ENCODE data around the gene SHISA5. TPM values are rescaled to one million over a fixed set of nuclear protein-coding genes. Genes with fewer than 3 reads are reported as not detected.
"Not testable (repeated sequence)": the region's sequence is repeated elsewhere in the genome, so short reads cannot be mapped to it uniquely, and the experiment has no call there.

The SHISA5 gene
- total RNA-seq, 1 donor from 2014 or later: 333 TPM

GRCh38 chr3:48465237-48465530 lies 38.8 kb downstream of the SHISA5 start:
- DNase-seq (ENCODE audit: low read depth) (no peak), FAIRE-seq (no peak)
- Histone ChIP-seq H3K27me3 (ENCODE audit: insufficient read depth, low read length) (no peaks in the 10 kb centered on the region), H3K4me3 (ENCODE audit: insufficient read depth, low read depth, low read length) (no peak overlapping the region), H3K9me3 (ENCODE audit: insufficient read depth, low read depth, low read length) (no peaks in the 10 kb centered on the region), H3K27ac (ENCODE audit: low read depth, low read length) (peak overlapping the region; percentile 100), H3K9ac (ENCODE audit: low read length) (peak overlapping the region; percentile 97), H3K4me1 (ENCODE audit: insufficient read depth, low read length) (peaks cover 26% of the 10 kb centered on the region), H4K20me1 (ENCODE audit: insufficient read depth, low read length) (peaks cover 14% of the 10 kb centered on the region), H3K79me2 (ENCODE audit: insufficient read depth, low read length) (peaks cover 41% of the 10 kb centered on the region), H3K4me2 (ENCODE audit: low read length) (peak overlapping the region; percentile 87), H3K36me3 (ENCODE audit: insufficient read depth, low read length) (peaks cover 21% of the 10 kb centered on the region), H2AFZ (ENCODE audit: low read depth, low read length) (no peak overlapping the region)
- no peaks in the 10 kb centered on the region for H3K27me3 Mint-ChIP-seq (ENCODE audit: low read depth, unreplicated experiment)
- no peak overlapping the region for H3K4me3 Mint-ChIP-seq (ENCODE audit: unreplicated experiment)
- H3K9me3 Mint-ChIP-seq (ENCODE audit: unreplicated experiment): no peaks in the 10 kb centered on the region
- H3K27ac Mint-ChIP-seq (ENCODE audit: unreplicated experiment): peak overlapping the region; percentile 94
- H3K4me1 Mint-ChIP-seq (ENCODE audit: low read depth, unreplicated experiment): peaks cover 14% of the 10 kb centered on the region
- H3K36me3 Mint-ChIP-seq (ENCODE audit: low read depth, unreplicated experiment): peaks cover 22% of the 10 kb centered on the region
- TF ChIP-seq EZH2 (IDR thresholded peaks at IDR 0.05; ENCODE audit: insufficient read depth, low read length): no peak
- TF ChIP-seq CTCF (IDR thresholded peaks at IDR 0.05; ENCODE audit: insufficient read depth, low read depth, low read length): no peak

- Histone ChIP-seq H2AFZ (ENCODE audit: low read depth, low read length) (no peak overlapping the region), H3K4me1 (ENCODE audit: insufficient read depth, low read length) (peaks cover 26% of the 10 kb centered on the region), H3K9me3 (ENCODE audit: insufficient read depth, low read depth, low read length) (no peaks in the 10 kb centered on the region), H3K27ac (ENCODE audit: low read depth, low read length) (peak overlapping the region; percentile 100), H3K79me2 (ENCODE audit: insufficient read depth, low read length) (peaks cover 37% of the 10 kb centered on the region), H3K4me3 (ENCODE audit: insufficient read depth, low read depth, low read length) (no peak overlapping the region), H3K36me3 (ENCODE audit: insufficient read depth, low read length) (peaks cover 23% of the 10 kb centered on the region), H4K20me1 (ENCODE audit: insufficient read depth, low read length) (peaks cover 14% of the 10 kb centered on the region), H3K9ac (ENCODE audit: low read length) (peak overlapping the region; percentile 97), H3K4me2 (ENCODE audit: low read length) (peak overlapping the region; percentile 87), H3K27me3 (ENCODE audit: insufficient read depth, low read length) (no peaks in the 10 kb centered on the region)
- Mint-ChIP-seq H3K27me3 (ENCODE audit: low read depth, unreplicated experiment) (no peaks in the 10 kb centered on the region), H3K4me1 (ENCODE audit: low read depth, unreplicated experiment) (peaks cover 11% of the 10 kb centered on the region), H3K9me3 (ENCODE audit: unreplicated experiment) (no peaks in the 10 kb centered on the region), H3K36me3 (ENCODE audit: low read depth, unreplicated experiment) (peaks cover 21% of the 10 kb centered on the region), H3K4me3 (ENCODE audit: unreplicated experiment) (no peak overlapping the region), H3K27ac (ENCODE audit: unreplicated experiment) (peak overlapping the region; percentile 94)
- FAIRE-seq (no peak), DNase-seq (ENCODE audit: low read depth) (no peak)
- no peak for TF ChIP-seq EZH2 (IDR thresholded peaks at IDR 0.05; ENCODE audit: insufficient read depth, low read length)
- no peak for TF ChIP-seq CTCF (IDR thresholded peaks at IDR 0.05; ENCODE audit: insufficient read depth, low read depth, low read length)
Measured at GRCh38 chr3:48464713-48465221, 39.2 kb downstream of the SHISA5 start.

GRCh38 chr3:48463703-48464102 lies 40.3 kb downstream of the SHISA5 start:
- Histone ChIP-seq H3K36me3 (ENCODE audit: insufficient read depth, low read length) (peaks cover 33% of the 10 kb centered on the region), H3K4me1 (ENCODE audit: insufficient read depth, low read length) (peaks cover 26% of the 10 kb centered on the region), H2AFZ (ENCODE audit: low read depth, low read length) (no peak overlapping the region), H3K27me3 (ENCODE audit: insufficient read depth, low read length) (no peaks in the 10 kb centered on the region), H3K79me2 (ENCODE audit: insufficient read depth, low read length) (peaks cover 26% of the 10 kb centered on the region), H3K27ac (ENCODE audit: low read depth, low read length) (no peak overlapping the region), H3K9ac (ENCODE audit: low read length) (no peak overlapping the region), H3K4me3 (ENCODE audit: insufficient read depth, low read depth, low read length) (no peak overlapping the region), H4K20me1 (ENCODE audit: insufficient read depth, low read length) (peaks cover 10% of the 10 kb centered on the region), H3K9me3 (ENCODE audit: insufficient read depth, low read depth, low read length) (no peaks in the 10 kb centered on the region), H3K4me2 (ENCODE audit: low read length) (no peak overlapping the region)
- H3K27ac Mint-ChIP-seq (ENCODE audit: unreplicated experiment): no peak overlapping the region
- no peak for TF ChIP-seq EZH2 (IDR thresholded peaks at IDR 0.05; ENCODE audit: insufficient read depth, low read length)
- no peak for TF ChIP-seq CTCF (IDR thresholded peaks at IDR 0.05; ENCODE audit: insufficient read depth, low read depth, low read length)
- H3K27me3 Mint-ChIP-seq (ENCODE audit: low read depth, unreplicated experiment): no peaks in the 10 kb centered on the region
- FAIRE-seq: no peak
- H3K36me3 Mint-ChIP-seq (ENCODE audit: low read depth, unreplicated experiment): peaks cover 24% of the 10 kb centered on the region
- peaks cover 11% of the 10 kb centered on the region for H3K4me1 Mint-ChIP-seq (ENCODE audit: low read depth, unreplicated experiment)
- DNase-seq (ENCODE audit: low read depth): no peak
- no peak overlapping the region for H3K4me3 Mint-ChIP-seq (ENCODE audit: unreplicated experiment)
- H3K9me3 Mint-ChIP-seq (ENCODE audit: unreplicated experiment): no peaks in the 10 kb centered on the region

- H3K27me3 Mint-ChIP-seq (ENCODE audit: low read depth, unreplicated experiment); H3K9me3 ChIP-seq (ENCODE audit: insufficient read depth, low read depth, low read length); H3K4me3 Mint-ChIP-seq (ENCODE audit: unreplicated experiment); H4K20me1 ChIP-seq (ENCODE audit: insufficient read depth, low read length); H3K4me2 ChIP-seq (ENCODE audit: low read length); H3K4me1 Mint-ChIP-seq (ENCODE audit: low read depth, unreplicated experiment); H3K27ac Mint-ChIP-seq (ENCODE audit: unreplicated experiment); H3K9me3 Mint-ChIP-seq (ENCODE audit: unreplicated experiment); H2AFZ ChIP-seq (ENCODE audit: low read depth, low read length); H3K27ac ChIP-seq (ENCODE audit: low read depth, low read length); FAIRE-seq; H3K27me3 ChIP-seq (ENCODE audit: insufficient read depth, low read length); DNase-seq (ENCODE audit: low read depth); H3K79me2 ChIP-seq (ENCODE audit: insufficient read depth, low read length); H3K4me3 ChIP-seq (ENCODE audit: insufficient read depth, low read depth, low read length); H3K9ac ChIP-seq (ENCODE audit: low read length): not testable (repeated sequence)
- H3K36me3 ChIP-seq (ENCODE audit: insufficient read depth, low read length): peaks cover 39% of the 10 kb centered on the region
- H3K4me1 ChIP-seq (ENCODE audit: insufficient read depth, low read length): peaks cover 18% of the 10 kb centered on the region
- peaks cover 17% of the 10 kb centered on the region for H3K36me3 Mint-ChIP-seq (ENCODE audit: low read depth, unreplicated experiment)
Measured at GRCh38 chr3:48461767-48462166, 42.2 kb downstream of the SHISA5 start.

Measured in astrocyte (in vitro differentiated cells and primary cell).